COLO668 (cell line): ENCODE results near the gene ABCA7.

Experiments used
- DNase-seq: peaks from one replicate; lab custom pipeline; 2025; ENCODE audit not compliant: unreplicated experiment; lab: John Stamatoyannopoulos, UW

Gene ABCA7

GRCh38 chr19:1103132-1103707, 63.3 kb downstream of the ABCA7 start:
- no peak for DNase-seq

- peak; percentile 99 for DNase-seq
Observed at GRCh38 chr19:1103708-1104310, 63.9 kb downstream of the ABCA7 start, which contains the start of gene GPX4. TSS of gene GPX4 (plus strand) at chr19:1103994. CDS start at chr19:1104044, 50 bp downstream.

GRCh38 chr19:1104311-1105007, 64.6 kb downstream of the ABCA7 start:
- DNase-seq: peak; percentile 77

GRCh38 chr19:1105008-1105872, 65.3 kb downstream of the ABCA7 start:
- DNase-seq: peak; percentile 46

- DNase-seq: no peak
Observed at GRCh38 chr19:1105873-1106840, 66.2 kb downstream of the ABCA7 start.

GRCh38 chr19:1106841-1107660, 67.1 kb downstream of the ABCA7 start:
- DNase-seq: no peak

GRCh38 chr19:1107661-1108261, 67.9 kb downstream of the ABCA7 start:
- DNase-seq: no peak

GRCh38 chr19:1108291-1109031, 68.6 kb downstream of the ABCA7 start:
- no peak for DNase-seq

- no peak for DNase-seq
Observed at GRCh38 chr19:1109032-1109551, 69.2 kb downstream of the ABCA7 start.

GRCh38 chr19:1109697-1110671, 70.1 kb downstream of the ABCA7 start:
- no peak for DNase-seq

GRCh38 chr19:1110809-1111640, 71.1 kb downstream of the ABCA7 start:
- DNase-seq: no peak

GRCh38 chr19:1111641-1112267, 71.8 kb downstream of the ABCA7 start:
- DNase-seq: no peak

- no peak for DNase-seq
Observed at GRCh38 chr19:1112268-1113029, 72.5 kb downstream of the ABCA7 start.

GRCh38 chr19:1113030-1113985, 73.4 kb downstream of the ABCA7 start:
- DNase-seq: peak; percentile 95
